SW480 (cell line): ENCODE data around the gene LEPROT.
"Not testable (repeated sequence)": the region's sequence is repeated elsewhere in the genome, so short reads cannot be mapped to it uniquely, and the experiment has no call there.

ENCODE experiments used
- DNase-seq: peaks from one replicate; pipeline ENCODE4 v3.0.0-alpha.2; 2016; ENCODE audit warnings: low spot score

The LEPROT gene, protein sequence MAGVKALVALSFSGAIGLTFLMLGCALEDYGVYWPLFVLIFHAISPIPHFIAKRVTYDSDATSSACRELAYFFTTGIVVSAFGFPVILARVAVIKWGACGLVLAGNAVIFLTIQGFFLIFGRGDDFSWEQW

DNA sequence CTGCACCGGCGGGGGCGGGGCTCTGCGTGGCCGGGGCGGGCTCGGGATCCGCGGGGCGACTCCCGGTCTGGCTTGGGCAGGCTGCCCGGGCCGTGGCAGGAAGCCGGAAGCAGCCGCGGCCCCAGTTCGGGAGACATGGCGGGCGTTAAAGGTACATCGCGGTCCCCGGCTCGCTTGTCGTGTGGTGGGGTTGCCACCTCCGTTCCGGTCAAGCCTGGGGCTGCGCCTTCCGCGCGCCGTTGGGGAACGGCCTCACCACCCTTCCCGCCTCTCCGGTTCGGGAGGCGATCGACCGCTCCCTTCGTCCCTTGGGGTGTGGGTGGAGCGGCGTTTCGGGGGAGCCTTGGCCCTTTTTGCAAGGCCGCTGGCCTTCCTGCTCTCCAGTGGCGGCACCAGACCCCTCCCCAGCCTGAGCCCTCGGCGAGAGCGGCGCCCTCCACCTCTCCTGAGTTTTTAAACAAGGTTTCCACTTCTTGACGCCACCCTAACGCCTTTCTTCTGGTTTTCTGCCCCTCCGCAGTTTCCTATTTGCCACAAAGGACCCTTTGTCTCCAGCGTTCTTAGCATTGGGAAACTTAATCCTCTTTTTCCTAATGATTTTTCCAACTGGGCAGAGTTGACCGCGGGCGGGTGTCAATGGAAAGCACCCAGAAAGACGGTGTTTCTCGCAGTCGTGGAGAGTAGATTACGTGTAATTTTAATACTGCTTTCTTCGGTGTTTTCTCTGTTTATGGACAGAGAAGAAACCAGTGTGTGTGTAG is at the start of gene LEPROT, which contains the start of gene LEPR:
LEPROT (plus strand) TSS at position 79 of the 761 bp plus-strand sequence; CDS start at position 136, 57 bp downstream.
LEPR (plus strand) TSS at position 79 of the 761 bp plus-strand sequence. CDS start 144,898 bp downstream, outside the sequence.
- DNase-seq = peak; percentile 54

DNA sequence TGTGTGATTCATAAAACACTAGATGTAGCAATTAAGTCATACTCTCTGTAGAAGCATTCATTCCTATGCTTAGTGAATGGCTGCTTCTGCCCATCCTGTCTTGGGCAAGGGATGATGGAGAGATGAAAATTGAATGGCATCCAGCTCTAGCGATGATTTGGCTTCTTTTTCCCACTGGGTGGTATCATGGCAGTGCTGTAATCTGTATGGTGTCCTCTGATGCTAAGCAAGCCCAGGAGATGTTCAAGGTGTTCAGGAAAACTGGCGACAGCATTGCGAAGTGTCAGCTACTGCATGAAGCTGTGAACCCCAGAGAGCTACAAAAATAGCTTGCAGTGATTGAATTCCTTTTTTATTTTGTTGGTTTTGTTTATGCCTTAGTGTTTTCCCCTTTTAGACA is 48.9 kb upstream of the LEPROT start:
- no peak for DNase-seq

DNA sequence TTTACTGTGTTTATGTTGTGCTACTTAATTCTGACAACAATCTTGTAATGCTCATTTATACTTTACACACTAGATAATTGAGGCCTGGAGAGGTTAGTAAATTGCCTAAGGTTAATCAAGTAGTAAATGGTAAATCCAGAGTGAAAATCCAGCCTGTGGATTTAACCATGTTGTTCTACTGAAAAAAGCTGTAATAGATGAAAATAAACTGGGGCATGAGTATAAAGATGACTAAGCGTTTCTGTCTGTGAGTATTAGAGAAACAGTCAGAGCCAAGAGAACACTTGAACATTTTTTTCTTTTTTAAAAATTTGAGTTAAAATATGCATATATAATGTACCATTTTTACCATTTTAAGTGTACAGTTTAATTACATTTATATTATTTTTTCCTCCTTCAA is 47.9 kb upstream of the LEPROT start:
- no peak for DNase-seq

DNA sequence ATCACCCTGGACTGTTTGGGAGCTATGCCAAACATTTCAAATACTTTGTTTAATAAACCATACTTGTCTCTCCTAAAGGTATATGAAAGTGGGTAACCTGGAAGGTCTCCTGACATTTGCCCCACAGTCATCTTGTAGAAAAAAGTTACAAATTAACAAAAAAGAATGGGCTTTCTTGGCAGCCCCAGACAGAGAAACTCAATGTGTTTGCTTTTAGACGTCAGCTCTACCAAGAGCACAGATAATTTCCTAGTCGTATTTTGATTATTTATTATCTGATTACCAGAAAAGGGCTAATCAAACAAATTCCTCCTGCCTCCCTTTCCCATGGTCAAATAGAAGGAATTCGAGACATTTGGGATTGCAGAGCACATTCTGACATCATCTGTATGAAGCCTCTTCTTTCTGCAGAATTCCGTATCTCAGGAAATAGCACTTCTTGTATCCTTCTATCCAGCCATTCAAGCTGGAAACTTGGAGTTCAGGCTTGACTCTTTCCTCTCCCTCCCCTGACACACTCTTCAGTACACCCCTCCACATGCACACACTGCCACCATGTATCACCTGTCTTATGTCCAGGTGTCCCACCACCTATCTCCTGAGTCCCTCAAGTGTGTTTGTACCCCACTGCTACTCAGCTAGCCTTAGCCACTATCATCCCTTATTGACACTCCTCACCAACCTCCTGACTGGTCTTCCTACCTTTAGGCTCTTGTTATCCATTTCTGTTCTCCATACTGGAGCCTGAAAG is 42.8 kb upstream of the LEPROT start:
- DNase-seq = no peak

DNA sequence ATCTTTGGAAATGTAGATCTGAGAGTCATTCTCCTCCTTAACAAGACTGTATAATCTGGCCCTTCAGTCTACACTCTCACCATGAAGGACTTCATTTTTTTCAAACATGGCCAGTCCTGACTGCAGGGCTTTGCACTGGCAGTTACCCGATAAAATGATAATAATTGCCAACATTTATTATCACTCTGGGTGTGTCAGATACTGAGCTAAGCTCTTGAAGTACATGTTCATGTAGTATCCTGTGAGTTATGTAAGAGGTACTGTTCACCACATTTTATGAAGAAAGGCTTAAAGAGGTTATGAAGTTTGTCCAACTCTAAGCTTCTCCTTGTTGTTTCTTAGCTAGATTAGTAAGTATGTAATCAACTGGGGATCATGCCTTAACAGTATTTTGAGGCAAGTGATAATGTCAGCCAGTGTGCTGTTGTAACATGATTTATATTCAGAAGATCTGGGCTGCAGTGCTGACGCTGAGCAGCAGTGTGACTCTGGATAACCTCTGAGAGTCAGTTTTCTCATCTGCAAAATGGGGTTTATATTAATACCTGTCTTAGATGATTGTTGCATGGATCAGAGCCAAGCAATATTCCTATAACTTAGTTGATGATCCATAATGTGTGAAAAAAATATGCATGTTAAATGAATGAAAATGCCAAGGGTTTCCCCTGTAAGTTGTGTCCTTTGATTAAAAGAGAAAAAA is 42.1 kb upstream of the LEPROT start:
- no peak for DNase-seq

DNA sequence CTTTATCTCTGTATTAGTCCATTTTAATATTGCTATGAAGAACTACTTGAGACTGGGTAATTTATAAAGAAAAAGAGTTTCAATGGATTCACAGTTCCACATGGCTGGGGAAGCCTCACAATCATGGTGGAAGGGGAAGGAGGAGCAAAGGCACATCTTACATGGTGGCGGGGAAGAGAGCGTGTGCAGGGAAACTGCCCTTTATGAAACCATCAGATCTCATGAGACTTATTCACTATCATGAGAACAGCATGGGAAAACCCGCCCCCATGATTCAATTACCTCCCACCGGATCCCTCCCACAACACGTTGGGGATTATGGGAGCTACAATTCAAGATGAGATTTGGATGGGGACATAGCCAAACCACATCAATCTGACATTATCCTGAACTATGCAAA is 36.0 kb upstream of the LEPROT start:
- not testable (repeated sequence) for DNase-seq

DNA sequence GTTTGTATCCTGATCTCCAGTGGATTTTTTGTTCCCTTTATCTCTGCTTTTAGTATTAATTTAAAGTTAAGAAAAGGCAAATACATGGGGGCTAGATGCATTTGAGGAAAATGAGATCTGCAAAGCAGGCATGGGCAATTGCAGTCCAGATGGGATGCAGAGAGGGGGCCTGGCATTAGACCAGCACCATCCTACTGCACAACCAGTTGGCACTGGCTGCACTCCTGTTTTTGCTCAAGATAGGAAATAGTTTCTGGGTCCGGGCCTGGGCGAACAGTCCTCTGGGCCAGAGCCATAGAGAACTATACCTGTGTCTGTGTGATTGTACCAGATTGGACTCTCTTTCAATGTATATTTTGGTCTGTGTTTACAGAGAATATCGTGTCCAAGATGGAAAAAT is 34.0 kb upstream of the LEPROT start:
- no peak for DNase-seq

DNA sequence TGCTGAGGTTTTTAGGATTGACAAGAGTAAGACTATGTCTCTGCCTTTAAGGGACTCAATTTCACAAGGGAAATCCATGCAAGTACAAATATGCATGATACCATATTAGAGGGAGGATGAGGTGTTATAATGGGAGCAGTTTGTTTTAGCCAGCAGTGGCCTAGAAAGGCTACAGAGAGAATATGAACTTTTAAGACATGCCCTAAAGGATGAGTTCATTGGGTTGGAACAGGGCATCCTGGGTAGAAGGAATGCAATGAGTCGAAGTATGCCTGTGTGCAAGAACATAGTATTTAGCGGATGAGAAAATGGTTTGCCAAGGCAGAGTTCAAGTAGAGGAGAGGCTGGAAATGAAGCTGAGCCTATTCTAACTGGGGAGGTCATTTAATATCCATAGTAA is 32.6 kb upstream of the LEPROT start:
- no peak for DNase-seq

DNA sequence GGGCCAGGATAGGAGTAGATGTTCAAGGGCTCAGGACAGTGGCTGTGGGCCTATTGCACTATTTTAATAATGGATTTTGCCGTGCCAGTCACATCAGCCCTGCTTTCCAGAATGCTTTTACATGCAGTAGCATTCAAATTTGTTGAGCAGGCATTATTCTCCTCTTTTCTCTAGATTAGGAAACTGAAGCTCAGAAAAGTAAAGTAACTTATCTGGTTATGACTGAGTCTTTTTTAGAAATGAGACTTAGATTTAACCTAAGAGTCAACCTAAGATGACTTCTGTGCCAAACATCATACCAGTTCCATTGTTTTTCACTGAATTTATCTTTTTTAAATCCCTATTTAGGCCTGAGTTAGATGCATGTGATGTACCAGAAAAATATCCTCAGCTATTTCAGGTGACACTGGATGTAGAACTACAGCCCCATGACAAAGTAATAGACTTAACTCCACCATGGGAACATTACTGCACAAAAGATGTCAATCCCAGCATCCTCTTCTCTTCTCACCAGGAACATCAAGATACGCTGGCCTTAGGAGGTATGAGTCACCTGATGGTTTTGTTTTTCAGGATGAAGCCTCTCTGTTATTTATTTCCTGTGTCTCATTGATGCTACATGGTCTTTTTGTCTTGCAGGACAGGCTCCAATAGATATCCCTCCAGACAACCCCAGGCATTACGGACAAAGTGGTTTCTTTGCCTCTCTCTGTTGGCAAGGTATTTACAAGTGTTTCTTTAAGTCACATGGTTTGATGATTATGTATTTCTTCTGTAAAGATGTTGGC is 31.4 kb upstream of the LEPROT start:
- peak; percentile 1 for DNase-seq

DNA sequence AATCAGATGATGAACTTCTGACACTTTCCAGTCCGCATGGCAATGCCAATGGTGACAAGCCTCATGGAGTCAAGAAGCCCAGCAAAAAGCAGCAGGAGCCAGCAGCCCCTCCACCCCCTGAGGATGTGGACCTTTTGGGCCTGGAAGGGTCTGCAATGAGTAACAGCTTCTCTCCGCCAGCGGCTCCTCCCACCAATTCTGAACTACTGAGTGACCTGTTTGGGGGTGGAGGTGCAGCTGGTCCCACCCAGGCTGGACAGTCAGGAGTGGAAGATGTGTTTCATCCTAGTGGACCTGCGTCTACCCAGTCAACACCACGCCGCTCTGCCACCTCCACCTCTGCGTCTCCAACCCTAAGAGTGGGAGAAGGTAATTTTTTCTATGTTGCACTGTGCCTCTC is 28.0 kb upstream of the LEPROT start:
- no peak for DNase-seq

DNA sequence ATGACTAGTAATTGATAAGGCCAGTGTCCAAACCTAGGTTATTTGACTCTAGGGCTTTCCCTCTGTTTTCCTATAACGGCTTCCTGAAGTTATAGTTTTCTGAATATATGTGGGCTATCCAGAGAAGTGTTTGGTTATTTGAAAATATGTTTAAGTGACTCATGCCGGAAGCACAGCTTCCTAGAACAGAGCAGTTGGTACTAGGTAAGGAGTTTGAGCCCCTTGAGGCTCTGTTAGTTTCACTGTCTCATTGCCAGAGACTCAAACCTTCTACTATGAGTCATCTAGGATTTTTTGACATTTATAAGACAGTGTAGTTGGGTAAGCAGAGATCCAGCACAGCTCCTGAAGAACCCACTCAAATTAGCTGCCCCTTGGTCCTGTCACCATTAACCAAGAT is 27.1 kb upstream of the LEPROT start:
- no peak for DNase-seq

DNA sequence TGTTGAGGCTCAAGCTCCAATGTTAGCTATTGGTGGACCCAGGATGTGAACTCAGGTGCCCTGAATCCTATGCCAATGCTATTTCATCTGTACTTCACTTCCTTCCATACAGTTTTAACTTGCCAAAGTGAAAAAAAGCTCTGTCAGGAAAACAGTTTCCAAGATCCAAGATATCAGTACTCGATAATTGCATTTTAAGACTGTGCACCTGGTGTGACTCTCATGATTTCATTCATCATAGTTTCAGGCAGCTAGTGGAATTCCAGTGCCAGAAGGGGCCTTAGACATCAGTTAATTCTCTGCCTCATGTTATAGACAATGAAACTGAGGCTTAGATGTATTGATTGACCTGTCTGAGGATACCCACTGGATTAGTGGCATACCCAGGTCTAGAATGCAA is 26.5 kb upstream of the LEPROT start:
- DNase-seq = no peak

DNA sequence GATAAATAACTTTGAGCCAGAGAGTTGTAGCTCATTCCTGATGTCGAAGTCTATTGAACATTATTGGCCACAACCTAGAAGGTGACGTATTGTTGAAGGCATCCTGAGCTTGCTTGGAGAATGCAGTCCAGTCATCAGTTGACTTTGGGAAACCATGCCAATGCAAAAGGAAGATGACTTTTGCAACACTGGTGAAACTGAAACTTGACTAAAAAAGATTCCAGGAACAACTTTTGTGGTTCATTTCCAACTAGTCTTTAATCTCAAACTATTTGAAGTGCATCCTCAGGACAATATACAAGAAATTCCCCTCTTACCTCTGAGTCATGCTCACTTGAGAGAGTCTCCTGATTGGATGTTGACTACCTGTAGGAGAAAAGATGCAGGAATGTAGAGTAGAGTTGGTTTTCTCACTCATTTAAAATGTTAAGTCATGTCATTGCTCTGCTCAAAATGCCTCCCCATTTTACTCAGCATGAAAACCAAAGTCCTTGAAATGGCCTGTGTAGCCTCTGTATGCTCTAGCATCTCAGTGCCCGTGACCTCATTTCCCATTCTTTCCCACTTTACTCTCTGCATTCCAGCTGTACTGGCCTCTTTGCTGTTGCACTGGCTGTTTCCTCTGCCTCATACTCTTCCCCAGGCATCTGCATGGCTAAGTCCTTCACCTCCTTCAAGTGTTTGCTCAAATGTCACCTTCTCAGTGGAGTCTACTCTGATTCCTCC is 24.4 kb upstream of the LEPROT start:
- DNase-seq = no peak

DNA sequence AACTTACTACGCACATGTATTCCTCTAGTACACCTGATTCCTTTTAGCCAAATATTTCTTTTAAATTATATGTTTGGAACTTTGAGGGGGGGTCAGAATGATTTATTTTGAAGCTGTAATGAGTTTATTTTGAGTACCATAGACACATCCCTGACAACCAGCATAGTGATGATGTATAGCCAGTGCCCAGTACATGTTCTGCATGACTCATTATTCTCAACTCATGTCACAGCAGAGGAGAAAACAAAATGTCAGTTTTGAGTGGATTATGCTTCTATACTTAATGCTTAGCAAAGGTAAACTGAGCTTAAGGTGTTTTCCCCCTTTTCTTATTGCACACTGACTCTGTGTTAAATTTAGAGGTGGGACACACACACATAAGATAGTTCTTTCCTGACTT is 22.4 kb upstream of the LEPROT start:
- no peak for DNase-seq

DNA sequence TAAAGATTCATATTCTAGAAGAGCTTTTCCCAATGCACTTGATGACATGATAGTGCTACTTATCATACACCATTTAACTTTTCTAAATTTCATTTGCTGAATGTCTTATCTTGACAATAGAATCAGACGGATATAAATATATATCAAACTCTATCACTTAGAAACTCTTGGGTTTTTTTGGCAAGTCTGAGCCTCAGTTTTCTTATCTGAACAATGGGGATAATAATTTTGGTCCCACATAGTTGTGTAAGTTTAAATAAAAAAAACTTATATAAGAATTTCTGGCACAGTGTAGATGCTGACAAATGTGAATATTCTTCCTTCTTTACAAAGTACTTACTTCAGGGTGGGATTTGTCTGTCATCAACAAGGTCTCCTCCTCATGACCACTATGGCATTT is 21.5 kb upstream of the LEPROT start:
- no peak for DNase-seq

DNA sequence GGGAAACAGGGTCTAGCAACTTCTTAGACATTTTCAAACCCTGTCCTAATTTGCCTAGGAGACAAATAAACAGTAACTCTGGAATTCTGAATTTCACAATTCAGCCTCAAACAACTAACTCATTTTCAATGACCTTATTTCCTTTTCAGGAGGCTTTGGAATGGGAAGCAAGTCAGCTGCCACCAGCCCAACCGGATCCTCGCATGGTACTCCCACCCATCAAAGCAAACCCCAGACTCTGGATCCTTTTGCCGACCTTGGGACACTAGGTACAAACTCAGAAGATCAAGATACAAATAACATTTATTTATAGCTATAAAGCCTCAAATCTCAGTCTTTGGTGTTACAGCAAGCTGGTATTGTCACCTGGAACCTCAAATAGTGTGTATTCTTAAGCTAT is 18.9 kb upstream of the LEPROT start:
- no peak for DNase-seq

DNA sequence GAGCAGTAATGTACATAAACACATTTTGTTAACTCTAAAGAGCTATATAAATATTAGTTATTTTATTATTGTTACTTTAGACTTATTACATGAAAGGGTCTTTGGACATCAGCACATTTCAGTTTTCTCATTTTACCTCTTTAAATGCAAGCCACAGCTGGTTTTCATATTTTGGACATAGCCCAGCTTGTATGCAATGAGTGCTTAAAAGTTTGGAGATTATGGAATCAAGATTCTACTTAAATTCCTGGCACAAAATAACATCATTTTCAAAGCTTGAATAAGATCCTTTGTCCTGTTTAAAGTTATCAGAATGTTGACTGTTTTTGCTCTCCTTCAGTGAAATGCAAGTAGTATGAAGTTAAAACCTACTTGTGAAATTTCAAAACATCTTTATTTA is 15.5 kb upstream of the LEPROT start:
- DNase-seq = no peak

DNA sequence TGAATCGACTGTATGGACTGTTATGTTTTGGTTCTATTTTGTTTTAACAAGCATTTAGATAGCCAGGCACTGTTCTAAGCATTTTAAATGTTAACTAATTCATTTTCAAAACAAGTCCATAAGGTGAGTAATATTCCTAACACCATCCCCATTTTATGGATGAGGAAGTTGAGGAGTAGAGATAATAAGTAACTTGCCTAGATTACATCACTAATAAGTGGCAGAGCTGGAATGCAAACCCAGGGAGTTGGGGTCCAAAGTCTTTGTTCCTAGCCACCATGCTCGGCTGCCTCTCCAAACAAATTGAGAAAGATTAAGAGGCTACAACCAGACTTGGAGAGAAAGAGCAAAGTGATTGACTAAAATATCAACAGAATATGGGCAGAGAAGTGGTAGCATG is 12.6 kb upstream of the LEPROT start:
- no peak for DNase-seq

DNA sequence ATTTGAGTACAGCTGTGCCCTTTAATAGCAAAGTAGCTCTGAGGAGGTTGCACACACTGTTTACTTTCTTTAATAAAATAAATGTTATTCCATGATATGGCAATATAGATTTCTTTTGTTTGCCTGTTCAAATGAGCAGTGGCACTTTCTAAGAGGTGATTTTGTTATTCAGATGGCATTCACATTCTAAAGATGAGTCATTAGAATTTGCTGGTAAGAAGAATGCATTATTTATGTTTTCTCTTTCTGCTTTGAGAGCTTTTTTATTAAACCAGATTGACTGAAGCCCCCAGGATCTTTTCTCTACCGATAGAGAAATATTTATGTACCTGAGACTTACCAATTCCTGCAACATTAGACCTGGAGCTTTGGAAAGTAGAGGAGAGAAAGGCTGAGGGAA is 11.2 kb upstream of the LEPROT start:
- DNase-seq = no peak

DNA sequence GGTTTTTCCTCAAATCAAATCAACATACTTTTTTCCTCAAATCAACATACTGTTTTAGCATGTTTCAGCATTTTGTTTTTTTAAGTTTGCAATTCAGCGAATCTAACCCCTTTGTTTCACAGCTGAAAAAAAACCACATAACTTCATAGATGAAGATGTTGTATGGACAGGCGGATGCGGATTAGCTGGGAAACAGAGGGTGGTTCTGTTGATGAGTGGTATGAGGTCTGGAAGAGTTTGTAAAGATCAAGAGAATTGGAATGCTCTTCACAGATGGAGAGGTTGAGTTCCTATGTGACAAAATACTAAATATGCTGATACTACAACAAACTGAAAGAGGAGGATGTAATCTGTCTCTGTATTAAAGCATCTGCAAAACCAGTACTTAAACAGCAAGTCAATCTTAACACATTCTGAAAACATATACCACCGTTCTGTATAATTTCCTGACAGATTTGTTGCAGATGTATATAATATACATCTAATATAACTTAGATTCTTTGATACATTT is 10.6 kb upstream of the LEPROT start:
- no peak for DNase-seq
